Endothelial cell of umbilical vein (primary cell): ENCODE results near the gene PNRC1. TPM values are rescaled to one million over a fixed set of nuclear protein-coding genes. Genes with fewer than 3 reads are reported as not detected.

ENCODE experiments used
- BruUV-seq: library from RNA; stranded (reverse); fragments of 400-500 nt; replicated peaks from 2 replicates; lab custom pipeline; 2021; lab: Mats Ljungman, UMichigan
- CTCF ChIA-PET: fragments of 300-600, 350-600 bp; sonication (Branson Sonifier 250); formaldehyde crosslinking; loops from one replicate; lab custom pipeline; 2021; ENCODE audit warnings: antibody characterized with exemption, inconsistent platforms; lab: Charles Lee
- POLR2A ChIA-PET: fragments of 300-600, 350-600 bp; sonication (Branson Sonifier 250); formaldehyde crosslinking; loops from one replicate; lab custom pipeline; 2021; ENCODE audit warnings: antibody characterized with exemption, inconsistent platforms; lab: Charles Lee
- DNase-seq: peaks from one replicate; pipeline ENCODE4 v3.0.0-alpha.2; 2011; ENCODE audit warnings: low read depth, low spot score
- FAIRE-seq: peaks from 2 replicates; lab custom pipeline; 2011; peaks lifted over from hg19 to GRCh38; lab: Jason Lieb, UNC
- H2AFZ ChIP-seq: 2 replicates; pipeline ENCODE4 v1.6.0; 2012; ENCODE audit warnings: low read depth, low read length, control low read depth, inconsistent platforms
- H3K27ac ChIP-seq: 2 replicates; pipeline ENCODE4 v1.5.1; 2011; ENCODE audit warnings: low read depth, mild to moderate bottlenecking, control low read depth, low read length, moderate library complexity; ENCODE audit not compliant: insufficient read depth
- H3K27me3 ChIP-seq, 2 experiments: 2 replicates each; pipeline versions ENCODE4 v1.6.0 to v1.6.1; 2011; ENCODE audit warnings: low read length in 2 of 2, mixed read lengths in 1 of 2; ENCODE audit not compliant: control insufficient read depth in 2 of 2, insufficient read depth in 2 of 2
- H3K36me3 ChIP-seq, 2 experiments: 2 replicates in 1 of 2; 3 replicates in 1 of 2; pipeline ENCODE4 v1.5.1; 2011; ENCODE audit warnings: low read length in 2 of 2, mild to moderate bottlenecking in 1 of 2, moderate library complexity in 1 of 2; ENCODE audit not compliant: control insufficient read depth in 2 of 2, insufficient read depth in 2 of 2; ENCODE audit errors: extremely low read depth in 1 of 2
- H3K4me1 ChIP-seq: 3 replicates; pipeline ENCODE4 v1.5.1; 2011; ENCODE audit warnings: mild to moderate bottlenecking, low read length; ENCODE audit not compliant: control insufficient read depth, insufficient read depth; ENCODE audit errors: extremely low read depth
- H3K4me2 ChIP-seq: 2 replicates; pipeline ENCODE4 v1.6.1; 2011; ENCODE audit warnings: low read length, control low read depth, mixed read lengths; ENCODE audit not compliant: insufficient read depth
- H3K4me3 ChIP-seq, 3 experiments: fragments of 200-600 bp in 1 of 3; sonication (generic), shearing (Covaris generic) in 1 of 3; replicated peaks in 1 of 3; 2 replicates each; pipeline ENCODE4 v1.5.1; 2011 to 2016; ENCODE audit warnings: control low read depth in 3 of 3, low read length in 3 of 3, mild to moderate bottlenecking in 2 of 3, inconsistent platforms in 1 of 3, low read depth in 1 of 3, moderate library complexity in 1 of 3; ENCODE audit not compliant: insufficient read depth in 1 of 3
- H3K79me2 ChIP-seq: 2 replicates; pipeline ENCODE4 v1.6.0; 2012; ENCODE audit warnings: low read length, inconsistent platforms; ENCODE audit not compliant: control insufficient read depth, insufficient read depth
- H3K9ac ChIP-seq: replicated peaks from 2 replicates; pipeline ENCODE3; 2011; ENCODE audit warnings: low read length, control low read depth; ENCODE audit not compliant: insufficient read depth; ENCODE audit errors: extremely low read depth
- H3K9me1 ChIP-seq: replicated peaks from 3 replicates; pipeline ENCODE4 v1.6.0; 2011; ENCODE audit warnings: mild to moderate bottlenecking, low read length; ENCODE audit not compliant: control insufficient read depth, insufficient read depth; ENCODE audit errors: extremely low read depth
- H3K9me3 ChIP-seq: replicated peaks from 2 replicates; pipeline ENCODE4 v1.5.1; 2012; ENCODE audit warnings: low read length, inconsistent platforms; ENCODE audit not compliant: control insufficient read depth, insufficient read depth
- H4K20me1 ChIP-seq: replicated peaks from 2 replicates; pipeline ENCODE3; 2011; ENCODE audit warnings: mild to moderate bottlenecking, low read length; ENCODE audit not compliant: control insufficient read depth, insufficient read depth; ENCODE audit errors: extremely low read depth
- EZH2 ChIP-seq: IDR thresholded peaks from 2 replicates; pipeline ENCODE4 v1.6.1; 2012; ENCODE audit warnings: borderline replicate concordance, low read depth, mild to moderate bottlenecking, moderate library complexity, low read length, inconsistent platforms; ENCODE audit not compliant: severe bottlenecking
- FOS ChIP-seq: IDR thresholded peaks from 2 replicates; pipeline ENCODE4 v1.6.1; 2011; ENCODE audit warnings: mild to moderate bottlenecking, low read length, moderate library complexity, borderline replicate concordance; ENCODE audit not compliant: insufficient read depth
- GATA2 ChIP-seq: IDR thresholded peaks from 2 replicates; pipeline ENCODE4 v1.7.0; 2011; ENCODE audit warnings: low read depth, mild to moderate bottlenecking, moderate library complexity, mixed read lengths, low read length; ENCODE audit not compliant: insufficient read length, insufficient read depth
- JUN ChIP-seq: IDR thresholded peaks from 2 replicates; pipeline ENCODE4 v1.6.1; 2011; ENCODE audit warnings: borderline replicate concordance, low read depth; ENCODE audit not compliant: insufficient read length, insufficient read depth
- MYC ChIP-seq: IDR thresholded peaks from one replicate; pipeline ENCODE4 v1.6.1; 2011; ENCODE audit warnings: mild to moderate bottlenecking, low read depth, low read length
- POLR2A ChIP-seq: IDR thresholded peaks from 2 replicates; pipeline ENCODE4 v1.6.1; 2012; ENCODE audit warnings: low read depth, mild to moderate bottlenecking, control low read depth, low read length
- POLR2AphosphoS5 ChIP-seq: IDR thresholded peaks from 2 replicates; pipeline ENCODE4 v1.6.1; 2012; ENCODE audit warnings: low read depth, mild to moderate bottlenecking, control low read depth, low read length, moderate library complexity; ENCODE audit not compliant: insufficient read depth
- dilution Hi-C: fragments of 300-500 bp; cut with MboI; formaldehyde crosslinking; loops from one replicate; pipeline ENCODE4 v1.15.0; 2019; ENCODE audit warnings: low sequenced_read_pairs; ENCODE audit not compliant: extremely low pct_ligation_motif_present
- intact Hi-C: fragments of 100-400 bp; cut with micrococcal nuclease; formaldehyde crosslinking; loops from one replicate; pipeline ENCODE4 v1.10.0; 2022
- polyA plus RNA-seq, 4 experiments: library from polyadenylated mRNA; depleted of rRNA in 3 of 4; stranded (reverse) in 3 of 4; unstranded in 1 of 4; fragments of >200 nt; gene quantifications; 2 replicates each; pipeline versions ENCODE4 v1.2.1 to v1.2.3, GENCODE V29; 2011 to 2012; ENCODE audit warnings: missing spikeins in 1 of 4
- total RNA-seq: library from RNA; stranded (reverse); gene quantifications from 2 replicates; pipeline ENCODE4 v1.2.3, GENCODE V29; 2021
- TF ChIP-seq, protein P1 (sequence below), 2 donors: IDR thresholded peaks; 1 replicate in 1 of 2; 2 replicates in 1 of 2; pipeline ENCODE4 v1.5.1; 2011; ENCODE audit warnings: low read length in 2 of 2, mild to moderate bottlenecking in 2 of 2, moderate library complexity in 2 of 2, control low read depth in 1 of 2, inconsistent platforms in 1 of 2, low read depth in 1 of 2; ENCODE audit not compliant: insufficient read depth in 1 of 2; ENCODE audit errors: extremely low read depth in 1 of 2
- TF ChIP-seq, protein P2 (sequence below): IDR thresholded peaks from 2 replicates; pipeline ENCODE4 v1.6.1; 2011; ENCODE audit not compliant: insufficient read depth, insufficient read length

PNRC1 gene
- total and polyA plus RNA-seq, 2 donors (not counting 3 experiments of a cell fraction or from before 2014, with no cell fraction given): 9.6 to 87.9 TPM

DNA sequence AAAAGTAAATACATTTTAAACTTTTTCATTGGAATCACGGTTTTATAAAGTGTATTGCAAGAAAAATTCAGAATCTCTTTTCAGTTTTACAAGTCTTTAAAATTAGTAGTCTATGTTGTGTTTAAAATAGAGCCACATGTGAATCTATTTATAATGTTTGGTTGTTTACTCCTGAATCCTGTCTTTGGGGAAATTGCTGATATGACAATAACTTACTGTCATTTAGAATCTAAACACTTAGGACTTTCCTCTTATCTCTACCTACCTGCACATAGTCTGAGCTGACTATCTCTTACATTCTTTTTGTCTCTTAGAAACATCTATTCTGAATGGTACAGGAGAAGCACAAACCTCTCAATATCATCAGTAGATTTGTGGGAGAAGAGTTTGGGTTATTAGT is 41.4 kb downstream of the PNRC1 start:
- no peak for TF ChIP-seq POLR2AphosphoS5
- TF ChIP-seq EZH2: no peak
- no peak for TF ChIP-seq FOS
- TF ChIP-seq, protein P1, sequence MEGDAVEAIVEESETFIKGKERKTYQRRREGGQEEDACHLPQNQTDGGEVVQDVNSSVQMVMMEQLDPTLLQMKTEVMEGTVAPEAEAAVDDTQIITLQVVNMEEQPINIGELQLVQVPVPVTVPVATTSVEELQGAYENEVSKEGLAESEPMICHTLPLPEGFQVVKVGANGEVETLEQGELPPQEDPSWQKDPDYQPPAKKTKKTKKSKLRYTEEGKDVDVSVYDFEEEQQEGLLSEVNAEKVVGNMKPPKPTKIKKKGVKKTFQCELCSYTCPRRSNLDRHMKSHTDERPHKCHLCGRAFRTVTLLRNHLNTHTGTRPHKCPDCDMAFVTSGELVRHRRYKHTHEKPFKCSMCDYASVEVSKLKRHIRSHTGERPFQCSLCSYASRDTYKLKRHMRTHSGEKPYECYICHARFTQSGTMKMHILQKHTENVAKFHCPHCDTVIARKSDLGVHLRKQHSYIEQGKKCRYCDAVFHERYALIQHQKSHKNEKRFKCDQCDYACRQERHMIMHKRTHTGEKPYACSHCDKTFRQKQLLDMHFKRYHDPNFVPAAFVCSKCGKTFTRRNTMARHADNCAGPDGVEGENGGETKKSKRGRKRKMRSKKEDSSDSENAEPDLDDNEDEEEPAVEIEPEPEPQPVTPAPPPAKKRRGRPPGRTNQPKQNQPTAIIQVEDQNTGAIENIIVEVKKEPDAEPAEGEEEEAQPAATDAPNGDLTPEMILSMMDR (IDR thresholded peaks at IDR 0.05; ENCODE audit: extremely low read depth in 1 of 2, insufficient read depth in 1 of 2, low read depth in 1 of 2, low read length in 2 of 2): no peak
- TF ChIP-seq POLR2A: no peak
- TF ChIP-seq, protein P2, sequence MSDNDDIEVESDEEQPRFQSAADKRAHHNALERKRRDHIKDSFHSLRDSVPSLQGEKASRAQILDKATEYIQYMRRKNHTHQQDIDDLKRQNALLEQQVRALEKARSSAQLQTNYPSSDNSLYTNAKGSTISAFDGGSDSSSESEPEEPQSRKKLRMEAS: no peak
- no peak for TF ChIP-seq MYC
- no peak for TF ChIP-seq GATA2
- TF ChIP-seq JUN: no peak
- Histone ChIP-seq H3K4me2 (no peak overlapping the region), H3K9ac (no peak overlapping the region), H3K4me1 (peaks cover 9% of the 10 kb centered on the region), H3K4me3 (no peak overlapping the region), H4K20me1 (no peaks in the 10 kb centered on the region), H3K27ac (no peak overlapping the region), H2AFZ (no peak overlapping the region), H3K9me1 (no peaks in the 10 kb centered on the region), H3K79me2 (no peaks in the 10 kb centered on the region), H3K27me3 (peaks cover 6 to 21% of the 10 kb centered on the region in 2 experiments), H3K36me3 (no peaks in the 10 kb centered on the region), H3K9me3 (no peaks in the 10 kb centered on the region)
- no peak for DNase-seq
- POLR2A ChIA-PET: no interaction called here
- CTCF ChIA-PET: interaction anchor here (1.0 to 5.0 kb wide), 11 partner anchors 10 to 300 kb away, joined by 3 to 49 read pairs (median 5); partner anchors contain the start of gene PM20D2
- dilution Hi-C loops: no loop called here
- no peak for FAIRE-seq
- no TSS peak for BruUV-seq
- intact Hi-C loops: loop anchor here (1.0 to 2.0 kb wide), 4 partner anchors 41 to 246 kb away; partner anchors contain the start of gene PNRC1
